LNCaP clone FGC (cell line): ENCODE data around the gene EPB41.

Experiments used
- DNase-seq: peaks from one replicate; pipeline ENCODE4 v3.0.0-alpha.2; 2011; ENCODE audit warnings: low read depth
- H3K4me3 ChIP-seq: 2 replicates; pipeline ENCODE4 v1.5.1; 2011; ENCODE audit warnings: mild to moderate bottlenecking, low read depth, low read length, control low read depth
- CTCF ChIP-seq: IDR thresholded peaks from 2 replicates; pipeline ENCODE4 v1.5.1; 2012; ENCODE audit warnings: mild to moderate bottlenecking; ENCODE audit not compliant: control insufficient read depth, insufficient read depth; ENCODE audit errors: extremely low read depth

EPB41 gene

GRCh38 chr1:28974432-28974831 is 60.1 kb downstream of the EPB41 start:
- DNase-seq, result no peak
- TF ChIP-seq CTCF, result no peak
- no peak overlapping the region for H3K4me3 ChIP-seq

DNA sequence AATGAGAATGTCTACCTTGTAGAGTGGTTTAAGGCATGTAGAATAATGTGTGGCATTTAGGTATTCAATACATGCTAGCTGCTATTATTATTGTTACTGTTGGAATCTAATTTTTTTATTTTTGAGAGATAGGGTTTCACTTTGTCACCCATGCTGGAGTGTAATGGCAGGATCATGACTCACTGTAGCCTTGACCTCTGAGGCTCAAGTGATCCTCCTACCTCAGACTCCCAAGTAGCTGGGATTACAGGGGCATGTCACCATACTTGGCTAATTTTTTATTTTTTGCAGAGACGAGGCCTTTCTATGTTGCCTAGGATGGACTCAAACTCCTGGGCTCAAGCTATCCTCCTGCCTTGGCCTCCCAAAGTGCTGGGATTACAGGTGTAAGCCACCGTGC is 61.9 kb downstream of the EPB41 start:
- H3K4me3 ChIP-seq, result no peak overlapping the region
- DNase-seq, result no peak
- no peak for TF ChIP-seq CTCF

- DNase-seq, result no peak
- no peak overlapping the region for H3K4me3 ChIP-seq
- no peak for TF ChIP-seq CTCF
Measured at GRCh38 chr1:28981210-28981609, 66.8 kb downstream of the EPB41 start.

- no peak for TF ChIP-seq CTCF
- no peak for DNase-seq
- no peak overlapping the region for H3K4me3 ChIP-seq
Measured at GRCh38 chr1:28982198-28982597, 67.8 kb downstream of the EPB41 start.

GRCh38 chr1:28983091-28983490 is 68.7 kb downstream of the EPB41 start:
- no peak for DNase-seq
- no peak overlapping the region for H3K4me3 ChIP-seq
- TF ChIP-seq CTCF, result no peak

GRCh38 chr1:28983509-28984310 is 69.3 kb downstream of the EPB41 start:
- no peak overlapping the region for H3K4me3 ChIP-seq
- no peak for DNase-seq
- no peak for TF ChIP-seq CTCF

GRCh38 chr1:28984311-28984684 is 69.9 kb downstream of the EPB41 start:
- TF ChIP-seq CTCF, result no peak
- H3K4me3 ChIP-seq, result no peak overlapping the region
- no peak for DNase-seq
